Subcutaneous abdominal adipose tissue (tissue), 5 donors: ENCODE data around the gene CLMN.

Experiments
- H3K27ac ChIP-seq: one replicate; pipeline ENCODE4 v1.7.0; 2013; ENCODE audit warnings: low read depth, mild to moderate bottlenecking, inconsistent platforms, low read length, moderate library complexity
- H3K27me3 ChIP-seq, 5 donors: one replicate each; pipeline ENCODE4 v1.7.0; 2013; ENCODE audit warnings: low read length in 5 of 5, inconsistent platforms in 1 of 5; ENCODE audit not compliant: control insufficient read depth in 5 of 5, insufficient read depth in 4 of 5
- H3K36me3 ChIP-seq, 5 donors: one replicate each; pipeline ENCODE4 v1.7.0; 2013; ENCODE audit warnings: low read length in 5 of 5; ENCODE audit not compliant: control insufficient read depth in 5 of 5, insufficient read depth in 5 of 5
- H3K4me1 ChIP-seq, 5 donors: one replicate each; pipeline ENCODE4 v1.7.0; 2013; ENCODE audit warnings: low read length in 5 of 5, mild to moderate bottlenecking in 3 of 5, moderate library complexity in 1 of 5; ENCODE audit not compliant: control insufficient read depth in 5 of 5, insufficient read depth in 5 of 5
- H3K4me3 ChIP-seq, 5 donors: one replicate each; pipeline ENCODE4 v1.7.0; 2013; ENCODE audit warnings: low read length in 5 of 5, low read depth in 1 of 5
- H3K9ac ChIP-seq, 5 donors: one replicate each; pipeline ENCODE4 v1.7.0; 2013; ENCODE audit warnings: low read length in 5 of 5, mild to moderate bottlenecking in 4 of 5, moderate library complexity in 3 of 5
- H3K9me3 ChIP-seq, 5 donors: one replicate each; pipeline ENCODE4 v1.7.0; 2013; ENCODE audit warnings: low read length in 5 of 5; ENCODE audit not compliant: control insufficient read depth in 5 of 5
- donor health status: healthy.
- donor health status: healthy.
- donor health status: healthy.
- donor health status: healthy.
- donor health status: healthy.

CLMN gene

DNA sequence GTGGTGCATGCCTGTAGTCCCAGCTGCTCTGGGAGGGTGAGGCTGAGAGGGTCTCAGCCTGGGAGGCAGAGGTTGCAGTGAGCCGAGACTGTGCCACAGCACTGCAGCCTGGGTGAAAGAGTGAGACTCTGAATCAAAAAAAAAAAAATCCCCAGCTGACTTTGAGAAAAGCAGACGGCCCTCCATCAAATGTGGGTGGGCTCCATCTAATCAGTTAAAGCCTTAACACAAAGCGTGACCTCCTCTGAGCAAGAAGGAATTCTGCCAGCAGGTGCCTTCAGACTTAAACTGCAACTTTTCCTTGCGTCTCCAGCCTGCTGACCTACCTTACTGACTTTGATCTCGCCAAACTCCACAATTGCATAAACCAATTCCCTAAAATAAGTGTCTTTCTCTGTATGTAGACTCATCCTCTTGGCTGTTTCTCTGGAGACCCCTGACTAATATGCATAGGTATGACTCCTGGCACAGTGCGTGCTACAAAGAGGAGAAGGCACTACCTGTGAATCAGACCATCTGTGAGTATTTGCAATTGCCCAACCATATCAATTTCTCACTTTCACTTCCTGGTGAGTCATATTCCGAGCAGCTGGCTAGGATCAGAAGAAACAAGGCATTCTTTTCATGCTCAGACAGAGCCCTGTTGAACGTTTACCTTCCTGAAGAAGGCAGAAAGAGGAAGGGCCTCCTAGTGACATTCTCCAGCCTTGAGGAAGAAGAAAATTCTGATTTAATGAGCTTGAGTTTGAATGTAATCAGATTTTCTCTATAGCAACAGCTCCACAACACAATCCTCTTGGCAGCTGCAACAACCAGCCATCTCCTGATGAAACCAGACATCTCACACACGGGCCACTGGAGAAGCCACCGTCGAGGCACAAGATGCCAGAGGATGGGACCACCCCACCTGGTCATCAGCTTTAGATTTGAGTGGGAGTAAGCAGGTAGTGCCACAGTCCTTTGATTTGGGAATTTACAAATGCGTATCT is 54.3 kb downstream of the CLMN start:
- H3K27me3 ChIP-seq: no peaks in the 10 kb centered on the region
- H3K4me3 ChIP-seq: no peak overlapping the region
- peak overlapping the region in 1 of 5 donors; percentile 40 for H3K9ac ChIP-seq
- no peaks in the 10 kb centered on the region for H3K36me3 ChIP-seq
- no peaks in the 10 kb centered on the region for H3K9me3 ChIP-seq
- H3K4me1 ChIP-seq: peaks cover 1 to 24% (median 17%) of the 10 kb centered on the region in 5 donors
- peak overlapping the region; percentile 21 for H3K27ac ChIP-seq

- no peaks in the 10 kb centered on the region for H3K9me3 ChIP-seq
- H3K9ac ChIP-seq: no peak overlapping the region
- H3K27ac ChIP-seq: no peak overlapping the region
- no peaks in the 10 kb centered on the region for H3K36me3 ChIP-seq
- H3K4me3 ChIP-seq: no peak overlapping the region
- peaks cover 3 to 26% (median 17%) of the 10 kb centered on the region in 5 donors for H3K4me1 ChIP-seq
- no peaks in the 10 kb centered on the region for H3K27me3 ChIP-seq
Observed at GRCh38 chr14:95264271-95264973, 55.3 kb downstream of the CLMN start.

DNA sequence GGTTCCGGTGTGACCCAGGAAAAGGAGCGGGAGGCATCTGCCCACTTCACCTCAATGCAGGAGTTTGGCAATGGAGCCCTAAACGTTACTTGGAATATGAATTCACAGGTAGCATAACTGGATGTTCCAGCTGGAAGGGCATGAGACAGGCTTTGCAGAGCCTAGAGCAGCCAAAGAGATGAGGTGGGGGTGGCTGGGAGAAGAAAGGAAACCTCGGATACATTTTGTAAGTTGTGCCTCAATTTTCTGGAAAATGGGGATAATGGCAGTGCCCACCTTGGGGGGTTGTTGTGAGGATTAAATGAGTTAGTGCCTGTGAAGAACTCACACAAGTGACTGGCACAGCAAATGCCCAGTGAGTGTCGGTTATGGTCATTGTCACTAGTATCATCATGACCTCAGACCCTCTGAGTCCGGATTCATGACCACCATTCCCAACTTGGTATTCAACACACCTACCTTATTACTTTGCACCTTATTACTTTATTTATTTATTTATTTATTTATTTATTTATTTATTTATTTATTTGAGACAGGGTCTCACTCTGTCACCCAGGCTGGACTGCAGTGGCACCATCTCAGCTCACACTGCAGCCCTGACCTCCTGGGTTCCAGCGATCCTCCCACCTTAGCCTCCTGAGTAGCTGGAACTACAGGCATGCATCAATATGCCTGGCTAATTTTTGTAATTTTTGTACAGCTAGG is 56.0 kb downstream of the CLMN start:
- H3K9ac ChIP-seq: no peak overlapping the region
- H3K9me3 ChIP-seq: no peaks in the 10 kb centered on the region
- peaks cover 3 to 33% (median 21%) of the 10 kb centered on the region in 5 donors for H3K4me1 ChIP-seq
- H3K27ac ChIP-seq: no peak overlapping the region
- H3K36me3 ChIP-seq: no peaks in the 10 kb centered on the region
- H3K4me3 ChIP-seq: no peak overlapping the region
- H3K27me3 ChIP-seq: no peaks in the 10 kb centered on the region

GRCh38 chr14:95262511-95262891 is 57.2 kb downstream of the CLMN start:
- H3K27me3 ChIP-seq: no peaks in the 10 kb centered on the region
- no peak overlapping the region for H3K9ac ChIP-seq
- H3K27ac ChIP-seq: no peak overlapping the region
- H3K4me3 ChIP-seq: no peak overlapping the region
- peaks cover 3 to 33% (median 21%) of the 10 kb centered on the region in 5 donors for H3K4me1 ChIP-seq
- H3K9me3 ChIP-seq: no peaks in the 10 kb centered on the region
- H3K36me3 ChIP-seq: peaks cover 0 to 6% (median 0%) of the 10 kb centered on the region in 5 donors

DNA sequence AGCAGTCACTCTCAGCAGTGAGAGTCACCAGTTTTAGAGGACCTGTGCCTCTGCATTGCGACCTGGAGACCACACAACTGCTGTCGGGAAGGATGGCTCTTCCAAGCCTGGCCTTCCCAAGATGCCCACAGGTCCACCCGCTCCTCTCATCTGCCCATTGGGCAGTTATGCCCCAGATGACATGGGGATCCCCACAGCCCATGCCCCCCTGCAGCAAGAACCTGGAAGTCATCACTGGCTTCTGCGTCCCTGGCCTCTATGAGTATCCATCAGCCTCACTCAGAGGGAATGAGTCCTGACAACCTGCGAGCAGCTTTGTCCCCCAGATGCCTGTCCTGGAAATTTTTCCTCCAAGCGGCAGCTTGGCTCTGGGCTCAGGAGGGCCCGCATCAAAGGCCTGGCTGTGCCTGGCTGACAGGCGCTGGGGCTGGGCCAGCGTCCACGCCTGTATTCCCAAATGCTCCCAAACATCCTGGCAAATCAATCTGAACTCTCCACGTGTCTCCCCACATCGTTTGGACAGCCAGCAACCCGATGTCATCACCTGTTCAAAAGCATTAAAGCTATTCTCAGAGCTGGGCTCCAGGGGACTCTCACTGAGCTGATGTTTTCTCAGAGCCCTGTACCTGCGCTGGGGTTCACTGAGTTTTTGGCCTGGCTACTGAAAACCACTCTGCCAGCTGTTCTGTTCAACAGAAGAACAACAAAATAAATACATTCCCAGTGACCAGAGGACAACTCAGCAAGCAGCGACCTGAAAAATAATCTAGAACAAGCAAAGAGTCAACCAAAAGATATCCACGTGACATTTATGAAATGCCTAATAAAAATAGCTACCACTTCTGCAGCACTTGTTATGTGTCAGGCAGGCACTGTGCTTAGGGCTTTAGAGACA is 57.8 kb downstream of the CLMN start:
- Histone ChIP-seq H3K9me3 (no peaks in the 10 kb centered on the region), H3K4me1 (peaks cover 3 to 33% (median 21%) of the 10 kb centered on the region in 5 donors), H3K27me3 (no peaks in the 10 kb centered on the region), H3K4me3 (no peak overlapping the region), H3K27ac (no peak overlapping the region), H3K9ac (no peak overlapping the region), H3K36me3 (peaks cover 0 to 6% (median 0%) of the 10 kb centered on the region in 5 donors)

DNA sequence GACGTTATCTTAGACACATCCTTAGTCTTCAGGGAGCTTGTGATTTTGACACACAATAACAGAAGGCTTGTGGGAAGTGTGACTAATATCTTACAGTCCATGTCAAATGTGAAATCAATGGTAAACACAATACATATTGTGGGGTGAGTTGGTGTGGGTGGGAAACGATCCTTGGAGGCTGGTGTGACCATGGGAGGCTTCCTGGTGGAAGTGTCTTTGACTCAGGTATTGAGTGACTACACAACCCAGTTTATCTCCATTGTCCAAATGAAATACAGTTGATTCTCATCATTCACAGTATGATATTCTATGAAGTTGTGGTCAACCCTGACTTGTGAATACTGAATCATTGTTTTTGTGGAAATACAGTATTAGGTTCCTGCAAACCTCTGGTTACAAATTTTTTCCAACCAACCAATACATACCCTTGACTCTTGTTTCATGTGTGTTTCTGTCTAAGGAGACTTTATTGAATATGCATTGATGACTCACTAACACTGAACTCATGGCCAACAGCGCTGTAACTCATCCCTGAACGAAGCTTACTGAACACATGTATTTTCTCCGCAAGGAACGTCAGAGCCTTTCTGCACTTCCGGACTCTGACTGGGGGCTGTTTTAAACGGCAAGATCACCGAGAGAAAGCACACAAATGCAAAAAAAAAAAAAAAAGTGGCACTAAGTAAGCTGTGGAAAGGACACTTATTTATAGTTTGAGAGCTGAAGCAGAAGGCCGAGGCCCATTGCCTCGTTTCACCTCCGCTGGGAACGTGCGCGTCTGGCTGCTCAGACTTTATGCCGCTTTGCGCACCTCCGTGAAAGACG is 59.0 kb downstream of the CLMN start:
- Histone ChIP-seq H3K9me3 (no peaks in the 10 kb centered on the region), H3K4me3 (no peak overlapping the region), H3K4me1 (peaks cover 3 to 32% (median 21%) of the 10 kb centered on the region in 5 donors), H3K27me3 (no peaks in the 10 kb centered on the region), H3K27ac (no peak overlapping the region), H3K36me3 (peaks cover 0 to 6% (median 0%) of the 10 kb centered on the region in 5 donors), H3K9ac (no peak overlapping the region)

DNA sequence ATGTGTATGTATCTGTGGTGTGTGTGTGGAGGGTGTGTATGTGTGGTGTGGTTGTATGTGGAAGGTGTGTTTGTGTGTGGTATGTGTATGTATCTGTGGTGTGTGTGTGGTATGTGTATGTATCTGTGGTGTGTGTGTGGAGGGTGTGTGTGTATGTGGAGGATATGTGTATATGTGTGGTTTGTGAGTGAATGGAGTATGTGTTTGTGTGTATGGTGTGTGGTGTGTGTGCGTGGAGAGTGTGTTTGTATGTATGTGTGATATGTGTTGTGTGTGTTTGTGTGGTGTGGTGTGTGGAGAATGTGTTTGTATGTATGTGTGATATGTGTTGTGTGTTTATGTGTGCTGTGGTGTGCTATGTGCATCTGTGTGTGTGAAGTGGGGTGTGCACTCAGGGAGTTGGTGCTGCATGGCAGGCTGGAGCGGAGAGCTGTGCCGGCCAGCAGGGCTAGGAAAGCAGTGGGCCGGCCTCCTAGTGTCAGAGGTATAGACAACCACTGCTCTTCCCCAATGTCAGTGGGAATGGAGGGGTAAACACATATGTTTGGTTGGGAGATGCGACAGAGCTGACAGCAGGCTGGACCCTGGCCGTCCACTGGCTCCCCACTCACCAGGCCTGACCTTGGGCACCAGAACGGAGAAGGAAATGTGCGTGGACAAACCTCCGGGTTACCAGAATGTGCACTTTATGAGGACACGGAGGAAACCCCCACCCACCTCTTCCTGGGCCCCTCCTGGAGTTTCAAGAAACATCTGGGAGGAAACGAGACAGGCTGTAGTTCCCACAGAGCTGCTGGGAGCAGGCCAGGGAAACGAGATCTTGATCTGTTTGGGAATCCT is 60.7 kb downstream of the CLMN start:
- no peak overlapping the region for H3K4me3 ChIP-seq
- no peaks in the 10 kb centered on the region for H3K9me3 ChIP-seq
- H3K27me3 ChIP-seq: no peaks in the 10 kb centered on the region
- H3K36me3 ChIP-seq: peaks cover 0 to 6% (median 0%) of the 10 kb centered on the region in 5 donors
- H3K4me1 ChIP-seq: peaks cover 2 to 41% (median 28%) of the 10 kb centered on the region in 5 donors
- no peak overlapping the region for H3K27ac ChIP-seq
- no peak overlapping the region for H3K9ac ChIP-seq

DNA sequence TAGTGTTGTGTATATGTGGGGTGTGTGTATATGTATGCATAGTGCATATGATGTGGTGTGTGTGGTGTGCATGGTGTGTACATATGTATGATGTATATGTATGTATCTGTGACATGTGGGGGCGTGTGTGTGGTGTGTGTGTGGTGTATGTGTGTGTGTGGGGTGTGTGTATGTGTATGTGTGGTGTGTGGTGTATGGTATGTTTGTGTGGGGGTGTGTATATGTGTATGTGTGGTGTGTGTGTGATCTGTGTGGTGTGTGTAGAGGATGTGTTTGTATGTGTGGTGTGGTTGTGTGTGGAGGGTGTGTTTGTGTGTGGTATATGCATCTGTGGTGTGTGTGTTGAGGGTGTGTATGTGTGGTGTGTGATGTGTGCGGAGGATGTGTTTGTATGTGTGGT is 61.6 kb downstream of the CLMN start:
- H3K36me3 ChIP-seq: peaks cover 0 to 6% (median 0%) of the 10 kb centered on the region in 5 donors
- H3K4me3 ChIP-seq: no peak overlapping the region
- H3K4me1 ChIP-seq: peaks cover 2 to 42% (median 29%) of the 10 kb centered on the region in 5 donors
- no peak overlapping the region for H3K9ac ChIP-seq
- no peak overlapping the region for H3K27ac ChIP-seq
- H3K9me3 ChIP-seq: no peaks in the 10 kb centered on the region
- no peaks in the 10 kb centered on the region for H3K27me3 ChIP-seq
